H1 (cell line): ENCODE results near the gene SMCP. TPM values are rescaled to one million over a fixed set of nuclear protein-coding genes. Genes with fewer than 3 reads are reported as not detected.

Source experiments
- CTCF ChIA-PET: fragments of 300-600 bp; sonication (Branson Sonifier 250); formaldehyde crosslinking; loops from one replicate; lab custom pipeline; 2021; ENCODE audit not compliant: partially characterized antibody; lab: Charles Lee
- POLR2A ChIA-PET: fragments of 300-600 bp; sonication (Branson Sonifier 250); formaldehyde crosslinking; loops from one replicate; lab custom pipeline; 2021; ENCODE audit warnings: inconsistent platforms; ENCODE audit not compliant: partially characterized antibody; lab: Charles Lee
- DNase-seq, 2 experiments: peaks; one replicate each; pipeline versions ENCODE4 v3.0.0 to v3.0.0-alpha.2; 2010 to 2022; ENCODE audit warnings: low spot score in 2 of 2, low read depth in 1 of 2, mixed read lengths in 1 of 2
- FAIRE-seq: peaks from 2 replicates; lab custom pipeline; 2011; peaks lifted over from hg19 to GRCh38; lab: Jason Lieb, UNC
- H2AFZ ChIP-seq: 2 replicates; pipeline ENCODE4 v1.8.1; 2012; ENCODE audit warnings: low read length, inconsistent platforms
- H2AK5ac ChIP-seq: 2 replicates; pipeline ENCODE4 v1.6.1; 2013; ENCODE audit warnings: low read depth, low read length
- H2BK120ac ChIP-seq: replicated peaks from 2 replicates; pipeline ENCODE3; 2013; ENCODE audit warnings: low read depth, low read length, inconsistent platforms
- H2BK12ac ChIP-seq: 2 replicates; pipeline ENCODE4 v1.6.1; 2013; ENCODE audit warnings: low read depth, low read length
- H2BK15ac ChIP-seq: 2 replicates; pipeline ENCODE4 v1.6.1; 2013; ENCODE audit warnings: low read length
- H2BK20ac ChIP-seq: 2 replicates; pipeline ENCODE4 v1.6.1; 2013; ENCODE audit warnings: low read length
- H2BK5ac ChIP-seq: 2 replicates; pipeline ENCODE4 v1.6.1; 2013; ENCODE audit warnings: low read depth, low read length
- H3K14ac ChIP-seq: 2 replicates; pipeline ENCODE4 v1.6.1; 2013; ENCODE audit warnings: inconsistent platforms; ENCODE audit not compliant: insufficient read length
- H3K18ac ChIP-seq: 2 replicates; pipeline ENCODE4 v1.6.1; 2013; ENCODE audit warnings: low read length; ENCODE audit errors: extremely low read depth
- H3K23ac ChIP-seq: 2 replicates; pipeline ENCODE4 v1.6.1; 2013; ENCODE audit warnings: inconsistent platforms; ENCODE audit not compliant: insufficient read length
- H3K23me2 ChIP-seq: 2 replicates; pipeline ENCODE4 v1.6.1; 2013; ENCODE audit warnings: low read depth, low read length
- H3K27ac ChIP-seq: 2 replicates; pipeline ENCODE4 v1.6.1; 2011; ENCODE audit warnings: low read depth, low read length, inconsistent platforms
- H3K27me3 ChIP-seq, 4 experiments: replicated peaks in 1 of 4; 1 replicate in 1 of 4; 2 replicates in 3 of 4; pipeline versions ENCODE4 v1.6.1 to v1.8.1; 2011 to 2013; ENCODE audit warnings: low read length in 3 of 4, mild to moderate bottlenecking in 3 of 4, inconsistent platforms in 2 of 4, mixed read lengths in 2 of 4, moderate library complexity in 1 of 4; ENCODE audit not compliant: control insufficient read depth in 3 of 4, insufficient read depth in 3 of 4; ENCODE audit errors: extremely low read depth in 1 of 4
- H3K36me3 ChIP-seq, 4 experiments: 2 replicates each; pipeline versions ENCODE4 v1.6.1 to v1.8.1; 2011 to 2013; ENCODE audit warnings: mild to moderate bottlenecking in 4 of 4, low read length in 3 of 4, moderate library complexity in 2 of 4, control low read depth in 1 of 4, inconsistent platforms in 1 of 4; ENCODE audit not compliant: insufficient read depth in 4 of 4, control insufficient read depth in 2 of 4
- H3K4ac ChIP-seq: replicated peaks from 2 replicates; pipeline ENCODE3; 2013; ENCODE audit warnings: low read length, low read depth, mixed read lengths, inconsistent platforms; ENCODE audit not compliant: insufficient read length
- H3K4me1 ChIP-seq, 4 experiments: replicated peaks in 1 of 4; 1 replicate in 1 of 4; 2 replicates in 3 of 4; pipeline versions ENCODE4 v1.6.1 to v1.8.1; 2011 to 2013; ENCODE audit warnings: low read length in 3 of 4, inconsistent platforms in 2 of 4, mixed read lengths in 1 of 4; ENCODE audit not compliant: insufficient read depth in 4 of 4, control insufficient read depth in 3 of 4
- H3K4me2 ChIP-seq, 2 experiments: 2 replicates each; pipeline versions ENCODE4 v1.6.1 to v1.8.1; 2011 to 2013; ENCODE audit warnings: low read depth in 2 of 2, low read length in 2 of 2, control low read depth in 1 of 2, inconsistent platforms in 1 of 2, mild to moderate bottlenecking in 1 of 2; ENCODE audit not compliant: insufficient read depth in 1 of 2
- H3K4me3 ChIP-seq, 4 experiments: fragments of 200-600, 300-600 bp in 1 of 4; sonication (generic), shearing (Covaris generic), sonication (Bioruptor Twin) in 1 of 4; 2 replicates each; pipeline versions ENCODE4 v1.5.1 to v1.8.1; 2011 to 2016; ENCODE audit warnings: low read length in 4 of 4, low read depth in 3 of 4, control low read depth in 2 of 4, inconsistent platforms in 2 of 4, mild to moderate bottlenecking in 2 of 4, mixed read lengths in 1 of 4, moderate library complexity in 1 of 4; ENCODE audit not compliant: insufficient read depth in 2 of 4; ENCODE audit errors: extremely low read depth in 1 of 4
- H3K56ac ChIP-seq: replicated peaks from 2 replicates; pipeline ENCODE3; 2013; ENCODE audit warnings: low read depth, mild to moderate bottlenecking, mixed read lengths, low read length, inconsistent platforms; ENCODE audit not compliant: insufficient read length
- H3K79me1 ChIP-seq: 2 replicates; pipeline ENCODE4 v1.6.1; 2013; ENCODE audit warnings: low read depth, low read length, control low read depth
- H3K79me2 ChIP-seq, 2 experiments: 2 replicates each; pipeline versions ENCODE4 v1.6.1 to v1.8.1; 2012 to 2013; ENCODE audit warnings: low read length in 2 of 2, mild to moderate bottlenecking in 2 of 2, inconsistent platforms in 1 of 2; ENCODE audit not compliant: insufficient read depth in 2 of 2, control insufficient read depth in 1 of 2
- H3K9ac ChIP-seq, 4 experiments: replicated peaks in 1 of 4; 1 replicate in 1 of 4; 2 replicates in 3 of 4; pipeline versions ENCODE4 v1.6.1 to v1.8.1; 2011 to 2013; ENCODE audit warnings: low read depth in 3 of 4, low read length in 3 of 4, control low read depth in 2 of 4, mild to moderate bottlenecking in 2 of 4, moderate library complexity in 2 of 4, inconsistent platforms in 1 of 4; ENCODE audit errors: extremely low read depth in 1 of 4
- H3K9me3 ChIP-seq, 2 experiments: 2 replicates each; pipeline versions ENCODE4 v1.6.1 to v1.8.1; 2012 to 2013; ENCODE audit warnings: mild to moderate bottlenecking in 2 of 2, moderate library complexity in 2 of 2, control low read depth in 1 of 2, inconsistent platforms in 1 of 2, low read depth in 1 of 2, low read length in 1 of 2, mixed read lengths in 1 of 2; ENCODE audit not compliant: insufficient read depth in 2 of 2
- H4K20me1 ChIP-seq, 2 experiments: replicated peaks in 1 of 2; 2 replicates each; pipeline versions ENCODE3 to v1.8.1; 2011 to 2013; ENCODE audit warnings: inconsistent platforms in 2 of 2, low read length in 2 of 2, mild to moderate bottlenecking in 1 of 2; ENCODE audit not compliant: insufficient read depth in 2 of 2, control insufficient read depth in 1 of 2
- H4K5ac ChIP-seq: 2 replicates; pipeline ENCODE4 v1.6.1; 2013; ENCODE audit warnings: low read length, low read depth, mixed read lengths, inconsistent platforms; ENCODE audit not compliant: insufficient read length
- H4K8ac ChIP-seq: 2 replicates; pipeline ENCODE4 v1.8.0; 2013; ENCODE audit warnings: mild to moderate bottlenecking, moderate library complexity, low read length, inconsistent platforms; ENCODE audit not compliant: insufficient read depth; ENCODE audit errors: extremely low read depth
- H4K91ac ChIP-seq: replicated peaks from 2 replicates; pipeline ENCODE3; 2013; ENCODE audit warnings: low read length, mixed read lengths, inconsistent platforms; ENCODE audit not compliant: insufficient read length
- CREB1 ChIP-seq: IDR thresholded peaks from 2 replicates; pipeline ENCODE4 v1.6.1; 2012; ENCODE audit warnings: inconsistent platforms
- JUND ChIP-seq: IDR thresholded peaks from 2 replicates; pipeline ENCODE4 v1.6.1; 2011; ENCODE audit warnings: mild to moderate bottlenecking, improper control_type of control experiment, low read length
- RXRA ChIP-seq: IDR thresholded peaks from 2 replicates; pipeline ENCODE4 v1.6.1; 2011; ENCODE audit warnings: low read depth, mild to moderate bottlenecking, low read length, moderate library complexity; ENCODE audit not compliant: insufficient read depth
- TAF1 ChIP-seq: IDR thresholded peaks from 2 replicates; pipeline ENCODE4 v1.6.1; 2011; ENCODE audit warnings: mild to moderate bottlenecking, low read depth, low read length
- WGBS, 2 experiments: shearing (Covaris generic) in 1 of 2; methylation state at CpG; one replicate each; pipeline versions ENCODE4 v1.1.6 to v1.1.7; 2013 to 2015; ENCODE audit warnings: low lambda C conversion rate in 2 of 2, mixed read lengths in 2 of 2, inconsistent platforms in 1 of 2, low coverage in 1 of 2, missing lambda C conversion rate in 1 of 2; ENCODE audit not compliant: insufficient replicate concordance in 2 of 2, insufficient coverage in 1 of 2, insufficient read length in 1 of 2; ENCODE audit errors: extremely low coverage in 1 of 2, missing lambda C conversion rate in 1 of 2; 5-methylcytosine and 5-hydroxymethylcytosine counted together
- polyA plus RNA-seq, 7 experiments: library from polyadenylated mRNA; depleted of rRNA in 3 of 7; stranded (reverse) in 5 of 7; unstranded in 2 of 7; fragments of >200 nt in 5 of 7; fragments of 200-250 nt in 2 of 7; gene quantifications; 1 replicate in 5 of 7; 2 replicates in 1 of 7; 4 replicates in 1 of 7; pipeline versions ENCODE4 v1.2.1 to v1.2.3, GENCODE V29; 2011 to 2013; ENCODE audit warnings: missing spikeins in 2 of 7, mixed read lengths in 2 of 7
- total RNA-seq: library from RNA; stranded (reverse); fragmentation: NEBNext Ultra II Directional; extraction: Animal tissue kit (Norgen Biotek cat#: 25700); gene quantifications from 2 replicates; pipeline ENCODE4 v1.2.1, GENCODE V29; 2021

The SMCP gene
- total and polyA plus RNA-seq, 2 of the 8 experiments (the other 6 are each of a cell fraction or from before 2014, with no cell fraction given), result not detected

GRCh38 chr1:152909206-152909605 lies 31.1 kb downstream of the SMCP start:
- no peaks in the 10 kb centered on the region for H3K79me1 ChIP-seq
- H2BK20ac ChIP-seq, result no peak overlapping the region
- no peak for TF ChIP-seq JUND
- TF ChIP-seq TAF1, result no peak
- no peak for TF ChIP-seq CREB1
- no peak for TF ChIP-seq RXRA
- 92% methylated on average over 3 of the region's 3 CpGs; no CpG with 5 or more reads in 1 of the 2 experiments for WGBS, 2 experiments
- H3K36me3 ChIP-seq, result no peaks in the 10 kb centered on the region
- H4K8ac ChIP-seq, result no peak overlapping the region
- H3K9ac ChIP-seq, result no peak overlapping the region
- H3K4ac ChIP-seq, result no peak overlapping the region
- no peak overlapping the region for H3K14ac ChIP-seq
- H3K18ac ChIP-seq, result no peak overlapping the region
- no peaks in the 10 kb centered on the region for H3K23me2 ChIP-seq
- no peak overlapping the region for H3K4me3 ChIP-seq
- no peak overlapping the region for H2AFZ ChIP-seq
- H4K91ac ChIP-seq, result no peak overlapping the region
- H3K27ac ChIP-seq, result no peak overlapping the region
- H4K20me1 ChIP-seq, result no peaks in the 10 kb centered on the region
- ChIA-PET CTCF (interaction anchor here (1.3 to 1.8 kb wide), 4 partner anchors 17 to 283 kb away, joined by 3 to 15 read pairs (median 4); partner anchors contain the start of gene SMCP), POLR2A (no interaction called here)
- no peak for DNase-seq
- H4K5ac ChIP-seq, result no peak overlapping the region
- peaks cover 4 to 22% of the 10 kb centered on the region in 2 experiments; a peak in 2 of 4 replicates for H3K9me3 ChIP-seq
- no peaks in the 10 kb centered on the region for H3K79me2 ChIP-seq
- no peak overlapping the region for H3K4me2 ChIP-seq
- no peak overlapping the region for H3K56ac ChIP-seq
- H2BK15ac ChIP-seq, result no peak overlapping the region
- no peak overlapping the region for H2AK5ac ChIP-seq
- H3K4me1 ChIP-seq, result no peaks in the 10 kb centered on the region
- no peak overlapping the region for H2BK5ac ChIP-seq
- H2BK120ac ChIP-seq, result no peak overlapping the region
- H3K23ac ChIP-seq, result no peak overlapping the region
- H3K27me3 ChIP-seq, result no peaks in the 10 kb centered on the region
- no peak overlapping the region for H2BK12ac ChIP-seq
- FAIRE-seq, result no peak
